Mesendoderm (in vitro differentiated cells): ENCODE data around the gene GRAMD1A.

Experiments used
- DNase-seq: peaks from one replicate; pipeline ENCODE4 v3.0.0; 2013
- H2AK5ac ChIP-seq: 2 replicates; pipeline ENCODE4 v1.6.1; 2013; ENCODE audit warnings: low read length, inconsistent platforms
- H2BK120ac ChIP-seq: 2 replicates; pipeline ENCODE4 v1.6.1; 2013; ENCODE audit warnings: low read depth, mild to moderate bottlenecking, low read length, moderate library complexity, mixed read lengths
- H2BK15ac ChIP-seq: replicated peaks from 2 replicates; pipeline ENCODE4 v1.6.1; 2013; ENCODE audit warnings: low read depth, mild to moderate bottlenecking, moderate library complexity
- H2BK5ac ChIP-seq: 2 replicates; pipeline ENCODE4 v1.6.1; 2013; ENCODE audit warnings: low read length, inconsistent platforms
- H3K18ac ChIP-seq: 2 replicates; pipeline ENCODE4 v1.6.1; 2013; ENCODE audit warnings: mild to moderate bottlenecking, low read length, mixed read lengths
- H3K23ac ChIP-seq: one replicate; pipeline ENCODE4 v1.6.1; 2013; ENCODE audit warnings: low read length
- H3K27ac ChIP-seq: 2 replicates; pipeline ENCODE4 v1.5.1; 2013; ENCODE audit warnings: low read depth, mild to moderate bottlenecking, inconsistent platforms, low read length, moderate library complexity
- H3K27me3 ChIP-seq: 2 replicates; pipeline ENCODE4 v1.6.1; 2013; ENCODE audit warnings: low read length, control low read depth, mild to moderate bottlenecking, inconsistent platforms; ENCODE audit not compliant: insufficient read depth, poor library complexity
- H3K36me3 ChIP-seq: 2 replicates; pipeline ENCODE4 v1.6.1; 2013; ENCODE audit warnings: low read length, inconsistent platforms; ENCODE audit not compliant: control insufficient read depth, insufficient read depth
- H3K4ac ChIP-seq: one replicate; pipeline ENCODE4 v1.6.1; 2013; ENCODE audit warnings: low read depth, mild to moderate bottlenecking, low read length, moderate library complexity
- H3K4me1 ChIP-seq: 2 replicates; pipeline ENCODE4 v1.6.1; 2013; ENCODE audit warnings: low read depth, low read length, inconsistent platforms; ENCODE audit not compliant: control insufficient read depth
- H3K4me2 ChIP-seq: 2 replicates; pipeline ENCODE4 v1.6.1; 2013; ENCODE audit warnings: low read length
- H3K4me3 ChIP-seq: 2 replicates; pipeline ENCODE4 v1.5.1; 2013; ENCODE audit warnings: mild to moderate bottlenecking, low read length
- H3K56ac ChIP-seq: one replicate; pipeline ENCODE4 v1.6.1; 2013; ENCODE audit warnings: low read length
- H3K79me1 ChIP-seq: 2 replicates; pipeline ENCODE4 v1.6.1; 2013; ENCODE audit warnings: low read length, inconsistent platforms
- H3K79me2 ChIP-seq: 2 replicates; pipeline ENCODE4 v1.6.1; 2013; ENCODE audit warnings: mild to moderate bottlenecking, low read length; ENCODE audit not compliant: control insufficient read depth, insufficient read depth
- H3K9ac ChIP-seq: 2 replicates; pipeline ENCODE4 v1.6.1; 2013; ENCODE audit warnings: low read length, inconsistent platforms
- H4K5ac ChIP-seq: one replicate; pipeline ENCODE4 v1.6.1; 2013; ENCODE audit warnings: low read length
- H4K8ac ChIP-seq: one replicate; pipeline ENCODE4 v1.6.1; 2013; ENCODE audit warnings: low read depth, mild to moderate bottlenecking, control low read depth, low read length, moderate library complexity
- WGBS: extraction: QIAGEN DNeasy Blood & Tissue Kit; methylation state at CpG from one replicate; pipeline ENCODE4 v1.1.7; 2013; ENCODE audit warnings: low lambda C conversion rate, missing lambda C conversion rate; ENCODE audit not compliant: insufficient coverage; ENCODE audit errors: extremely low coverage; 5-methylcytosine and 5-hydroxymethylcytosine counted together

The GRAMD1A gene

GRCh38 chr19:35073941-35074340 is 73.8 kb downstream of the GRAMD1A start:
- Histone ChIP-seq H3K27me3 (no peaks in the 10 kb centered on the region), H3K18ac (no peak overlapping the region), H3K79me2 (no peaks in the 10 kb centered on the region), H2BK15ac (no peak overlapping the region), H3K4me2 (no peak overlapping the region), H3K23ac (no peak overlapping the region), H3K4me1 (peaks cover 3% of the 10 kb centered on the region), H3K79me1 (no peaks in the 10 kb centered on the region), H4K5ac (no peak overlapping the region), H3K4ac (no peak overlapping the region), H3K27ac (no peak overlapping the region), H2AK5ac (no peak overlapping the region), H3K9ac (no peak overlapping the region), H4K8ac (no peak overlapping the region), H3K56ac (no peak overlapping the region), H3K36me3 (no peaks in the 10 kb centered on the region), H2BK5ac (no peak overlapping the region), H3K4me3 (no peak overlapping the region), H2BK120ac (no peak overlapping the region)
- no CpG with 5 or more reads among the region's 8 CpGs for WGBS
- no peak for DNase-seq

- Histone ChIP-seq H3K79me1 (no peaks in the 10 kb centered on the region), H3K79me2 (no peaks in the 10 kb centered on the region), H3K9ac (no peak overlapping the region), H2BK15ac (no peak overlapping the region), H2AK5ac (no peak overlapping the region), H3K4me1 (no peaks in the 10 kb centered on the region), H3K27me3 (no peaks in the 10 kb centered on the region), H3K4me2 (no peak overlapping the region), H3K27ac (no peak overlapping the region), H3K18ac (no peak overlapping the region), H2BK5ac (no peak overlapping the region), H2BK120ac (no peak overlapping the region), H3K4me3 (no peak overlapping the region), H3K23ac (no peak overlapping the region), H4K8ac (no peak overlapping the region), H3K56ac (no peak overlapping the region), H3K36me3 (no peaks in the 10 kb centered on the region), H3K4ac (no peak overlapping the region), H4K5ac (no peak overlapping the region)
- no CpG with 5 or more reads among the region's 21 CpGs for WGBS
- no peak for DNase-seq
These were observed 74.5 kb downstream of the GRAMD1A start for GRCh38 chr19:35074426-35075201.

GRCh38 chr19:35075202-35076025 is 75.3 kb downstream of the GRAMD1A start:
- Histone ChIP-seq H3K79me2 (no peaks in the 10 kb centered on the region), H3K56ac (no peak overlapping the region), H2BK120ac (no peak overlapping the region), H3K9ac (no peak overlapping the region), H3K4me2 (no peak overlapping the region), H3K4me3 (no peak overlapping the region), H3K27ac (no peak overlapping the region), H4K5ac (no peak overlapping the region), H2BK5ac (no peak overlapping the region), H2BK15ac (no peak overlapping the region), H2AK5ac (no peak overlapping the region), H3K4ac (no peak overlapping the region), H3K4me1 (no peaks in the 10 kb centered on the region), H4K8ac (no peak overlapping the region), H3K23ac (no peak overlapping the region), H3K36me3 (no peaks in the 10 kb centered on the region), H3K79me1 (no peaks in the 10 kb centered on the region), H3K18ac (no peak overlapping the region), H3K27me3 (no peaks in the 10 kb centered on the region)
- WGBS, result 100% methylated on average over 5 of the region's 21 CpGs
- DNase-seq, result no peak

- Histone ChIP-seq H3K9ac (no peak overlapping the region), H3K27ac (no peak overlapping the region), H3K4ac (no peak overlapping the region), H3K18ac (no peak overlapping the region), H2BK5ac (no peak overlapping the region), H2AK5ac (no peak overlapping the region), H2BK120ac (no peak overlapping the region), H3K4me1 (no peaks in the 10 kb centered on the region), H3K56ac (no peak overlapping the region), H2BK15ac (no peak overlapping the region), H3K79me2 (no peaks in the 10 kb centered on the region), H3K79me1 (no peaks in the 10 kb centered on the region), H3K23ac (no peak overlapping the region), H3K36me3 (no peaks in the 10 kb centered on the region), H4K5ac (no peak overlapping the region), H3K4me3 (no peak overlapping the region), H4K8ac (no peak overlapping the region), H3K4me2 (no peak overlapping the region), H3K27me3 (no peaks in the 10 kb centered on the region)
- no CpG with 5 or more reads among the region's 6 CpGs for WGBS
- no peak for DNase-seq
These were observed 75.9 kb downstream of the GRAMD1A start for GRCh38 chr19:35076026-35076370.
